ENCODE measurements around the gene TSEN54. TPM values are rescaled to one million over a fixed set of nuclear protein-coding genes. Genes with fewer than 3 reads are reported as not detected.

TSEN54 gene
- total RNA-seq, 1 experiment from 2014 or later: 42.6 TPM

GRCh38 chr17:75563063-75563758 is 46.9 kb downstream of the TSEN54 start:
- BruUV-seq (replicated peaks): no TSS peak
- Histone ChIP-seq H3K4me1 (replicated peaks; ENCODE audit: insufficient read depth) (peaks cover 30% of the 10 kb centered on the region), H3K36me3 (ENCODE audit: low read depth) (no peaks in the 10 kb centered on the region; the same call in 1 of the 2 replicates), H3K4me2 (no peak overlapping the region), H3K9me2 (ENCODE audit: insufficient read depth) (no peaks in the 10 kb centered on the region), H2AFZ (no peak overlapping the region), H3K9me3 (ENCODE audit: insufficient read depth, low read depth) (no peaks in the 10 kb centered on the region), H3K4me3 (no peak overlapping the region), H3K79me2 (ENCODE audit: low read depth) (no peaks in the 10 kb centered on the region), H3K27ac (no peak overlapping the region), H4K20me1 (ENCODE audit: insufficient read depth) (no peaks in the 10 kb centered on the region; the same call in 1 of the 2 replicates), H3K27me3 (ENCODE audit: insufficient read depth, low read depth) (no peaks in the 10 kb centered on the region), H3F3A (ENCODE audit: insufficient read depth, low read depth) (peaks cover 17% of the 10 kb centered on the region)
- ChIA-PET CTCF (no interaction called here), POLR2A (ENCODE audit: unreplicated experiment) (no interaction called here)
- DNase-seq: no peak
- intact Hi-C loops (cut with micrococcal nuclease; ENCODE audit: unreplicated experiment): no loop called here
- TF ChIP-seq CTCF (conservative IDR thresholded peaks at IDR 0.05) (no peak), EZH2 (IDR thresholded peaks at IDR 0.05; ENCODE audit: low read depth) (no peak)

- intact Hi-C loops (cut with micrococcal nuclease; ENCODE audit: unreplicated experiment): no loop called here
- no peak for DNase-seq
- Histone ChIP-seq H3K4me2 (no peak overlapping the region; the same call in 1 of the 2 replicates), H3K36me3 (ENCODE audit: low read depth) (no peaks in the 10 kb centered on the region; the same call in 1 of the 2 replicates), H3K27ac (no peak overlapping the region), H3K9me3 (ENCODE audit: insufficient read depth, low read depth) (no peaks in the 10 kb centered on the region), H3K4me1 (replicated peaks; ENCODE audit: insufficient read depth) (peaks cover 29% of the 10 kb centered on the region), H3K27me3 (ENCODE audit: insufficient read depth, low read depth) (no peaks in the 10 kb centered on the region), H2AFZ (no peak overlapping the region), H3K9me2 (ENCODE audit: insufficient read depth) (no peaks in the 10 kb centered on the region), H3K4me3 (no peak overlapping the region), H4K20me1 (ENCODE audit: insufficient read depth) (no peaks in the 10 kb centered on the region; the same call in 1 of the 2 replicates), H3F3A (ENCODE audit: insufficient read depth, low read depth) (peaks cover 17% of the 10 kb centered on the region), H3K79me2 (ENCODE audit: low read depth) (no peaks in the 10 kb centered on the region)
- ChIA-PET POLR2A (ENCODE audit: unreplicated experiment) (interaction anchor here (0.6 to 0.7 kb wide), 2 partner anchors 108 to 213 kb away, joined by 3 to 33 read pairs; partner anchors contain the start of gene TMEM94), CTCF (no interaction called here)
- BruUV-seq (replicated peaks): no TSS peak
- TF ChIP-seq EZH2 (IDR thresholded peaks at IDR 0.05; ENCODE audit: low read depth) (no peak), CTCF (conservative IDR thresholded peaks at IDR 0.05) (no peak)
Observed at GRCh38 chr17:75564195-75564594, 47.9 kb downstream of the TSEN54 start.

GRCh38 chr17:75565066-75565465 is 48.7 kb downstream of the TSEN54 start:
- Histone ChIP-seq H3K79me2 (ENCODE audit: low read depth) (no peaks in the 10 kb centered on the region), H4K20me1 (ENCODE audit: insufficient read depth) (no peaks in the 10 kb centered on the region; the same call in 1 of the 2 replicates), H3K4me1 (replicated peaks; ENCODE audit: insufficient read depth) (peaks cover 21% of the 10 kb centered on the region), H3K36me3 (ENCODE audit: low read depth) (no peaks in the 10 kb centered on the region), H3K4me3 (no peak overlapping the region), H3K9me3 (ENCODE audit: insufficient read depth, low read depth) (no peaks in the 10 kb centered on the region), H3F3A (ENCODE audit: insufficient read depth, low read depth) (peaks cover 11% of the 10 kb centered on the region), H3K4me2 (peak overlapping the region; percentile 55), H3K9me2 (ENCODE audit: insufficient read depth) (no peaks in the 10 kb centered on the region), H2AFZ (no peak overlapping the region), H3K27ac (no peak overlapping the region; the same call in 1 of the 2 replicates), H3K27me3 (ENCODE audit: insufficient read depth, low read depth) (no peaks in the 10 kb centered on the region)
- intact Hi-C loops (cut with micrococcal nuclease; ENCODE audit: unreplicated experiment): no loop called here
- TF ChIP-seq EZH2 (IDR thresholded peaks at IDR 0.05; ENCODE audit: low read depth) (no peak), CTCF (conservative IDR thresholded peaks at IDR 0.05) (no peak)
- DNase-seq: peak; percentile 33 to 91
- BruUV-seq (replicated peaks): no TSS peak
- ChIA-PET CTCF (interaction anchor here (0.5 kb wide), 1 partner anchor 36 kb away, joined by 4 read pairs; no protein-coding TSS in a partner anchor), POLR2A (ENCODE audit: unreplicated experiment) (interaction anchor here (0.6 kb wide), 1 partner anchor 35 kb away, joined by 6 read pairs; no protein-coding TSS in a partner anchor)

All from PC-9 (cell line).